ENCODE results near the gene SIRT6.
"Not testable (repeated sequence)": the region's sequence is repeated elsewhere in the genome, so short reads cannot be mapped to it uniquely, and the experiment has no call there.

SIRT6 gene

GRCh38 chr19:4198467-4199126 is 16.2 kb upstream of the SIRT6 start:
- CTCF ChIA-PET: interaction anchor here (0.7 to 0.8 kb wide), 4 partner anchors 8 to 209 kb away, joined by 3 to 5 read pairs (median 4); no protein-coding TSS in a partner anchor
- DNase-seq (ENCODE audit: low spot score): no peak
- POLR2A ChIA-PET (ENCODE audit: low non-redundant PET): interaction anchor here (0.6 kb wide), 1 partner anchor 34 kb away, joined by 3 read pairs; no protein-coding TSS in a partner anchor
- no peak for TF ChIP-seq CTCF (conservative IDR thresholded peaks at IDR 0.05; ENCODE audit: low read depth)
- no peak overlapping the region for H3K27ac ChIP-seq

- POLR2A ChIA-PET (ENCODE audit: low non-redundant PET): interaction anchor here (0.6 kb wide), 1 partner anchor 34 kb away, joined by 3 read pairs; no protein-coding TSS in a partner anchor
- CTCF ChIA-PET: interaction anchor here (0.5 to 0.8 kb wide), 5 partner anchors 9 to 209 kb away, joined by 3 to 5 read pairs (median 3); no protein-coding TSS in a partner anchor
- H3K27ac ChIP-seq: no peak overlapping the region
- TF ChIP-seq CTCF (conservative IDR thresholded peaks at IDR 0.05; ENCODE audit: low read depth): no peak
- no peak for DNase-seq (ENCODE audit: low spot score)
Measured at GRCh38 chr19:4197625-4198466, 15.5 kb upstream of the SIRT6 start.

- ChIA-PET POLR2A (ENCODE audit: low non-redundant PET) (no interaction called here), CTCF (interaction anchor here (0.5 kb wide), 1 partner anchor 30 kb away, joined by 6 read pairs; no protein-coding TSS in a partner anchor)
- no peak for DNase-seq (ENCODE audit: low spot score)
- no peak overlapping the region for H3K27ac ChIP-seq
- TF ChIP-seq CTCF (conservative IDR thresholded peaks at IDR 0.05; ENCODE audit: low read depth): no peak
Measured at GRCh38 chr19:4197228-4197624, 14.9 kb upstream of the SIRT6 start.

- POLR2A ChIA-PET (ENCODE audit: low non-redundant PET): no interaction called here
- CTCF ChIA-PET: interaction anchor here (0.5 kb wide), 1 partner anchor 30 kb away, joined by 6 read pairs; no protein-coding TSS in a partner anchor
- DNase-seq (ENCODE audit: low spot score): no peak
- no peak for TF ChIP-seq CTCF (conservative IDR thresholded peaks at IDR 0.05; ENCODE audit: low read depth)
- H3K27ac ChIP-seq: no peak overlapping the region
Measured at GRCh38 chr19:4196587-4197148, 14.3 kb upstream of the SIRT6 start.

- DNase-seq (ENCODE audit: low spot score): no peak
- POLR2A ChIA-PET (ENCODE audit: low non-redundant PET): no interaction called here
- no peak overlapping the region for H3K27ac ChIP-seq
- CTCF ChIA-PET: no interaction called here
- TF ChIP-seq CTCF (conservative IDR thresholded peaks at IDR 0.05; ENCODE audit: low read depth): no peak
Measured at GRCh38 chr19:4196009-4196408, 13.6 kb upstream of the SIRT6 start.

GRCh38 chr19:4194353-4194752 is 12.0 kb upstream of the SIRT6 start:
- CTCF ChIA-PET: no interaction called here
- no peak for TF ChIP-seq CTCF (conservative IDR thresholded peaks at IDR 0.05; ENCODE audit: low read depth)
- DNase-seq (ENCODE audit: low spot score): no peak
- no peak overlapping the region for H3K27ac ChIP-seq
- POLR2A ChIA-PET (ENCODE audit: low non-redundant PET): no interaction called here

GRCh38 chr19:4192537-4192936 is 10.2 kb upstream of the SIRT6 start:
- POLR2A ChIA-PET (ENCODE audit: low non-redundant PET); CTCF ChIA-PET; DNase-seq (ENCODE audit: low spot score); H3K27ac ChIP-seq: not testable (repeated sequence)
